HS-5 (cell line): ENCODE measurements around the gene C1QL4.
A peak's percentile ranks its signal among the peaks of the same experiment; 100 is the strongest.
"Not testable (repeated sequence)": the region's sequence is repeated elsewhere in the genome, so short reads cannot be mapped to it uniquely, and the experiment has no call there.

Experiments used
- DNase-seq: peaks from one replicate; pipeline ENCODE4 v3.0.0-alpha.2; 2012; ENCODE audit warnings: low read depth

The C1QL4 gene

GRCh38 chr12:49336645-49337584 lies at the start of gene C1QL4:
C1QL4 (minus strand) TSS chr12:49337188; CDS start chr12:49336477, 711 bp downstream.
- DNase-seq, result no peak

GRCh38 chr12:49380184-49380583 lies 43.2 kb upstream of the C1QL4 start:
- not testable (repeated sequence) for DNase-seq

- DNase-seq, result no peak
Observed at GRCh38 chr12:49377386-49377785, 40.4 kb upstream of the C1QL4 start.

GRCh38 chr12:49375406-49375805 lies 38.4 kb upstream of the C1QL4 start:
- no peak for DNase-seq

- no peak for DNase-seq
Observed at GRCh38 chr12:49370539-49370938, 33.6 kb upstream of the C1QL4 start.

- no peak for DNase-seq
Observed at GRCh38 chr12:49369411-49370145, 32.6 kb upstream of the C1QL4 start.

GRCh38 chr12:49368240-49368600 lies 31.2 kb upstream of the C1QL4 start:
- DNase-seq, result no peak

- no peak for DNase-seq
Observed at GRCh38 chr12:49367381-49368239, 30.6 kb upstream of the C1QL4 start, which contains the start of gene SPATS2. SPATS2 (plus strand) TSS chr12:49367462; CDS start chr12:49461013, 93,551 bp downstream.

GRCh38 chr12:49366652-49367380 lies 29.8 kb upstream of the C1QL4 start:
- DNase-seq, result peak; percentile 71

GRCh38 chr12:49366096-49366651 lies 29.2 kb upstream of the C1QL4 start:
- DNase-seq, result no peak

- DNase-seq, result no peak
Observed at GRCh38 chr12:49365542-49365941, 28.6 kb upstream of the C1QL4 start.

GRCh38 chr12:49364989-49365388 lies 28.0 kb upstream of the C1QL4 start:
- DNase-seq, result peak; percentile 65

GRCh38 chr12:49362077-49362476 lies 25.1 kb upstream of the C1QL4 start:
- DNase-seq, result no peak

GRCh38 chr12:49359671-49360070 lies 22.7 kb upstream of the C1QL4 start:
- no peak for DNase-seq

- DNase-seq, result no peak
Observed at GRCh38 chr12:49358483-49359141, 21.6 kb upstream of the C1QL4 start.

- DNase-seq, result peak; percentile 68
Observed at GRCh38 chr12:49357103-49357678, 20.2 kb upstream of the C1QL4 start.

GRCh38 chr12:49355913-49356312 lies 18.9 kb upstream of the C1QL4 start:
- no peak for DNase-seq

GRCh38 chr12:49352351-49352750 lies 15.4 kb upstream of the C1QL4 start:
- no peak for DNase-seq

- no peak for DNase-seq
Observed at GRCh38 chr12:49349266-49349665, 12.3 kb upstream of the C1QL4 start.

GRCh38 chr12:49348781-49349180 lies 11.8 kb upstream of the C1QL4 start:
- DNase-seq, result no peak
